ENCODE measurements around the gene MCTP1. TPM values are rescaled to one million over a fixed set of nuclear protein-coding genes. Genes with fewer than 3 reads are reported as not detected.

The MCTP1 gene
- total and polyA plus RNA-seq, 10 of the 15 experiments (the other 5 are each of a cell fraction or from before 2014, with no cell fraction given): 12.6 to 45.9 (median 18.8) TPM

DNA sequence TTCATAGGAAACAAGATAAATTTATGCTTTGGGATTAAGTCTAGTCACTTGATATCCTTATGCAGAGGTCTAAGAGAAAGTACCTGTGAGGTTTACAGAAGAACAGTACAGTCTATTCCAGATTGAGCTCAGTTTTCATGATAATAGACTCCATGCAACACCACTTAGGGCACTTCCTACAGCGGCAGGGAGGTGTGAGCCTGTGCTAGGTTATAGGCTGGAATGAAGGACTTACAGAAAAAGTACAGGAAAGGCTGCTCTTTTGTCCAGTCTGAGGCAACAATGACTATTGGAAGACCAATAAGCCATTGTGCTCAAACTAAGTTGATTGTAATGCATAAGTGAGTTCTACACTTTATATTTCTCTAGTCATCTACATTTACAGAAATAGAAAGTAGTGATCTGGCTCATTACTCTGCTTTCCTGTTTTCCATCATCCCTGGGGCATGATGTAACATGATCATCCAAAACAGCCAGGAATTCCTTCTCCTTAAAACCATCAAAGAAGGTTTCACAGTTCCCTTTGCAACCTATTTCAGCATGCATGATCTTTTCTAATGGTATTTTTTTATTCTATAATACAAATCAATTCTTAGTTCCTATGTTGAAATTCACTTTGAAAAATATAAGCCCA is 343.7 kb downstream of the MCTP1 start:
- WGBS (ENCODE audit: insufficient coverage, insufficient replicate concordance, low lambda C conversion rate, missing lambda C conversion rate): 3% methylated on average over 1 of the region's 1 CpG
- RAD21 ChIA-PET (ENCODE audit: unreplicated experiment): no interaction called here
- Histone ChIP-seq H3K4me1 (ENCODE audit: control insufficient read depth, insufficient read depth, low read length) (no peaks in the 10 kb centered on the region), H3K4me3 (no peak overlapping the region), H3K9me3 (replicated peaks; ENCODE audit: control insufficient read depth, insufficient read depth, low read length) (no peaks in the 10 kb centered on the region), H2AFZ (ENCODE audit: control insufficient read depth, low read depth, low read length) (no peak overlapping the region), H3K4me2 (ENCODE audit: control insufficient read depth, insufficient read depth) (no peak overlapping the region), H3K27ac (ENCODE audit: control insufficient read depth, insufficient read depth) (no peak overlapping the region), H3K9ac (ENCODE audit: control insufficient read depth, insufficient read depth, low read length) (no peak overlapping the region), H4K20me1 (ENCODE audit: control insufficient read depth, insufficient read depth) (no peaks in the 10 kb centered on the region), H3K36me3 (ENCODE audit: control insufficient read depth in 2 of 2, insufficient read depth in 2 of 2, low read length in 1 of 2) (peaks cover 4 to 5% of the 10 kb centered on the region in 2 experiments; a peak in 2 of 4 replicates), H3K79me2 (ENCODE audit: control insufficient read depth, insufficient read depth, low read length) (no peaks in the 10 kb centered on the region), H3K27me3 (replicated peaks in 1 of 2; ENCODE audit: control insufficient read depth in 2 of 2, insufficient read depth in 2 of 2, low read length in 1 of 2) (no peaks in the 10 kb centered on the region)
- TF ChIP-seq, protein P1, sequence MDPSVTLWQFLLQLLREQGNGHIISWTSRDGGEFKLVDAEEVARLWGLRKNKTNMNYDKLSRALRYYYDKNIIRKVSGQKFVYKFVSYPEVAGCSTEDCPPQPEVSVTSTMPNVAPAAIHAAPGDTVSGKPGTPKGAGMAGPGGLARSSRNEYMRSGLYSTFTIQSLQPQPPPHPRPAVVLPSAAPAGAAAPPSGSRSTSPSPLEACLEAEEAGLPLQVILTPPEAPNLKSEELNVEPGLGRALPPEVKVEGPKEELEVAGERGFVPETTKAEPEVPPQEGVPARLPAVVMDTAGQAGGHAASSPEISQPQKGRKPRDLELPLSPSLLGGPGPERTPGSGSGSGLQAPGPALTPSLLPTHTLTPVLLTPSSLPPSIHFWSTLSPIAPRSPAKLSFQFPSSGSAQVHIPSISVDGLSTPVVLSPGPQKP (IDR thresholded peaks at IDR 0.05; ENCODE audit: low read depth, low read length): no peak
- TF ChIP-seq RFX5 (IDR thresholded peaks at IDR 0.05; ENCODE audit: low read depth, low read length) (no peak), HCFC1 (IDR thresholded peaks at IDR 0.05; ENCODE audit: low read length) (no peak), NFIC (IDR thresholded peaks at IDR 0.05; ENCODE audit: low read depth, low read length) (no peak), FOS (IDR thresholded peaks at IDR 0.05; ENCODE audit: borderline replicate concordance, extremely low read depth, insufficient read length) (no peak), MXI1 (IDR thresholded peaks at IDR 0.05; ENCODE audit: low read depth, low read length) (no peak), KAT2A (conservative IDR thresholded peaks at IDR 0.05; ENCODE audit: control insufficient read depth, low read depth, low read length) (no peak), KDM1A (IDR thresholded peaks at IDR 0.05; ENCODE audit: borderline replicate concordance) (no peak), MEF2B (IDR thresholded peaks at IDR 0.05; ENCODE audit: partially characterized antibody, poor library complexity, severe bottlenecking) (no peak), RUNX3 (IDR thresholded peaks at IDR 0.05; ENCODE audit: low read length) (no peak), RAD51 (IDR thresholded peaks at IDR 0.05) (no peak)
- TF ChIP-seq, protein P2, sequence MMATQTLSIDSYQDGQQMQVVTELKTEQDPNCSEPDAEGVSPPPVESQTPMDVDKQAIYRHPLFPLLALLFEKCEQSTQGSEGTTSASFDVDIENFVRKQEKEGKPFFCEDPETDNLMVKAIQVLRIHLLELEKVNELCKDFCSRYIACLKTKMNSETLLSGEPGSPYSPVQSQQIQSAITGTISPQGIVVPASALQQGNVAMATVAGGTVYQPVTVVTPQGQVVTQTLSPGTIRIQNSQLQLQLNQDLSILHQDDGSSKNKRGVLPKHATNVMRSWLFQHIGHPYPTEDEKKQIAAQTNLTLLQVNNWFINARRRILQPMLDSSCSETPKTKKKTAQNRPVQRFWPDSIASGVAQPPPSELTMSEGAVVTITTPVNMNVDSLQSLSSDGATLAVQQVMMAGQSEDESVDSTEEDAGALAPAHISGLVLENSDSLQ (IDR thresholded peaks at IDR 0.05): no peak
- TF ChIP-seq, protein P3, sequence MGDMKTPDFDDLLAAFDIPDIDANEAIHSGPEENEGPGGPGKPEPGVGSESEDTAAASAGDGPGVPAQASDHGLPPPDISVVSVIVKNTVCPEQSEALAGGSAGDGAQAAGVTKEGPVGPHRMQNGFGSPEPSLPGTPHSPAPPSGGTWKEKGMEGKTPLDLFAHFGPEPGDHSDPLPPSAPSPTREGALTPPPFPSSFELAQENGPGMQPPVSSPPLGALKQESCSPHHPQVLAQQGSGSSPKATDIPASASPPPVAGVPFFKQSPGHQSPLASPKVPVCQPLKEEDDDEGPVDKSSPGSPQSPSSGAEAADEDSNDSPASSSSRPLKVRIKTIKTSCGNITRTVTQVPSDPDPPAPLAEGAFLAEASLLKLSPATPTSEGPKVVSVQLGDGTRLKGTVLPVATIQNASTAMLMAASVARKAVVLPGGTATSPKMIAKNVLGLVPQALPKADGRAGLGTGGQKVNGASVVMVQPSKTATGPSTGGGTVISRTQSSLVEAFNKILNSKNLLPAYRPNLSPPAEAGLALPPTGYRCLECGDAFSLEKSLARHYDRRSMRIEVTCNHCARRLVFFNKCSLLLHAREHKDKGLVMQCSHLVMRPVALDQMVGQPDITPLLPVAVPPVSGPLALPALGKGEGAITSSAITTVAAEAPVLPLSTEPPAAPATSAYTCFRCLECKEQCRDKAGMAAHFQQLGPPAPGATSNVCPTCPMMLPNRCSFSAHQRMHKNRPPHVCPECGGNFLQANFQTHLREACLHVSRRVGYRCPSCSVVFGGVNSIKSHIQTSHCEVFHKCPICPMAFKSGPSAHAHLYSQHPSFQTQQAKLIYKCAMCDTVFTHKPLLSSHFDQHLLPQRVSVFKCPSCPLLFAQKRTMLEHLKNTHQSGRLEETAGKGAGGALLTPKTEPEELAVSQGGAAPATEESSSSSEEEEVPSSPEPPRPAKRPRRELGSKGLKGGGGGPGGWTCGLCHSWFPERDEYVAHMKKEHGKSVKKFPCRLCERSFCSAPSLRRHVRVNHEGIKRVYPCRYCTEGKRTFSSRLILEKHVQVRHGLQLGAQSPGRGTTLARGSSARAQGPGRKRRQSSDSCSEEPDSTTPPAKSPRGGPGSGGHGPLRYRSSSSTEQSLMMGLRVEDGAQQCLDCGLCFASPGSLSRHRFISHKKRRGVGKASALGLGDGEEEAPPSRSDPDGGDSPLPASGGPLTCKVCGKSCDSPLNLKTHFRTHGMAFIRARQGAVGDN (IDR thresholded peaks at IDR 0.05): no peak
- TF ChIP-seq, protein P4, sequence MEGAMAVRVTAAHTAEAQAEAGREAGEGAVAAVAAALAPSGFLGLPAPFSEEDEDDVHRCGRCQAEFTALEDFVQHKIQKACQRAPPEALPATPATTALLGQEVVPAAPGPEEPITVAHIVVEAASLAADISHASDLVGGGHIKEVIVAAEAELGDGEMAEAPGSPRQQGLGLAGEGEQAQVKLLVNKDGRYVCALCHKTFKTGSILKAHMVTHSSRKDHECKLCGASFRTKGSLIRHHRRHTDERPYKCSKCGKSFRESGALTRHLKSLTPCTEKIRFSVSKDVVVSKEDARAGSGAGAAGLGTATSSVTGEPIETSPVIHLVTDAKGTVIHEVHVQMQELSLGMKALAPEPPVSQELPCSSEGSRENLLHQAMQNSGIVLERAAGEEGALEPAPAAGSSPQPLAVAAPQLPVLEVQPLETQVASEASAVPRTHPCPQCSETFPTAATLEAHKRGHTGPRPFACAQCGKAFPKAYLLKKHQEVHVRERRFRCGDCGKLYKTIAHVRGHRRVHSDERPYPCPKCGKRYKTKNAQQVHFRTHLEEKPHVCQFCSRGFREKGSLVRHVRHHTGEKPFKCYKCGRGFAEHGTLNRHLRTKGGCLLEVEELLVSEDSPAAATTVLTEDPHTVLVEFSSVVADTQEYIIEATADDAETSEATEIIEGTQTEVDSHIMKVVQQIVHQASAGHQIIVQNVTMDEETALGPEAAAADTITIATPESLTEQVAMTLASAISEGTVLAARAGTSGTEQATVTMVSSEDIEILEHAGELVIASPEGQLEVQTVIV (IDR thresholded peaks at IDR 0.05; ENCODE audit: borderline replicate concordance, partially characterized antibody): no peak
- CTCF ChIA-PET: no interaction called here
- intact Hi-C loops (cut with micrococcal nuclease; ENCODE audit: unreplicated experiment) (no loop called here), in situ Hi-C loops (cut with MboI) (no loop called here)
- POLR2A ChIA-PET: no interaction called here
- FAIRE-seq: no peak
- SMC1A ChIA-PET (ENCODE audit: uncharacterized antibody, unreplicated experiment): no interaction called here
- ATAC-seq: no peak
- DNase-seq (ENCODE audit: low read depth, low spot score): no peak
- no TSS peak for BruUV-seq (replicated peaks)

Measured in GM12878 (cell line).